ENCODE data around the gene COMT. TPM values are rescaled to one million over a fixed set of nuclear protein-coding genes. Genes with fewer than 3 reads are reported as not detected.

COMT gene
- total and polyA plus RNA-seq, 2 experiments from 2014 or later, result 29.6 to 29.8 TPM

DNA sequence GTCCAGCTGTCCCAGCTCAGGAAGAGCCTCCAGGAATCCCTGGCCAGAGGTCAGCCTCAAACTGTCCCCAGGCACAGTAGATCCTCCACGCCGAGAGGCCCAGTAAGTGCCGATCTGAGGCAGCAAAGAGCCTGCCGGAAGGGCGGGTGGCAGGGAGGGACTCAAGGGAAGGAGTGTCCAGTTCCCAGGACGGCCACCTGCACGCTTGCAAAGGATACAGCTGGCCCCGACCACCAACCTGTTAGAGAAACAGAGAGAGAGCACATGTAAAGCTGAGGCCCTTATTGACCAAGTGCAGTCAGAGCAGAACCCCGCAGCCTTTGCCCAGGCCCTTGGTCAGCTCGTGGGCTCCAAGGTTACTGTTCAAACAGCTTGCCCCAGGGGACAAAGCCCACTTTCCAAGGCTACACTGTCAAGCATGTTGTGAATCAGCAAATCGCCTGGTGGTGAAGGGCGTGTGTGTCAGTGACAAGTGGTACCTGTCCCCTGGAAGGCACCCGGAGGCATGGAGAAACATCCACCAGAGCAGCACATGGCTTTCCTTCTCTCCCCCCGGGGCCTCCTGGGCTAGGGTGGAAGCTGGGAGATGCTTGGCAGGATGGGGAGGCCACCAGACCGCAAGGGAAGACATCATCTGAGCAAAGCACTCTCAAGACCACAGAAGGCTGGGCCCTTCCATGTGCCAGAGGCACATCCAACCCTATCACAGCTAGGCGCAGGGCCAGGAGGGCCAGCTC is 42.6 kb upstream of the COMT start:
- Histone ChIP-seq H3K27me3 (ENCODE audit: insufficient read depth) (no peaks in the 10 kb centered on the region), H3F3A (replicated peaks; ENCODE audit: low read depth) (no peaks in the 10 kb centered on the region), H2AFZ (no peak overlapping the region), H3K9me2 (ENCODE audit: insufficient read depth) (no peaks in the 10 kb centered on the region), H3K27ac (ENCODE audit: low read depth) (no peak overlapping the region), H4K20me1 (replicated peaks; ENCODE audit: insufficient read depth) (no peaks in the 10 kb centered on the region), H3K36me3 (ENCODE audit: insufficient read depth) (no peaks in the 10 kb centered on the region), H3K4me1 (ENCODE audit: insufficient read depth) (no peaks in the 10 kb centered on the region; the same call in 1 of the 2 replicates), H3K4me2 (no peak overlapping the region), H3K4me3 (no peak overlapping the region), H3K79me2 (replicated peaks; ENCODE audit: insufficient read depth) (no peaks in the 10 kb centered on the region)
- TF ChIP-seq ZNF331 (CRISPR knock-in tag; IDR thresholded peaks at IDR 0.05; ENCODE audit: low read depth), result no peak
- TF ChIP-seq, protein P1, sequence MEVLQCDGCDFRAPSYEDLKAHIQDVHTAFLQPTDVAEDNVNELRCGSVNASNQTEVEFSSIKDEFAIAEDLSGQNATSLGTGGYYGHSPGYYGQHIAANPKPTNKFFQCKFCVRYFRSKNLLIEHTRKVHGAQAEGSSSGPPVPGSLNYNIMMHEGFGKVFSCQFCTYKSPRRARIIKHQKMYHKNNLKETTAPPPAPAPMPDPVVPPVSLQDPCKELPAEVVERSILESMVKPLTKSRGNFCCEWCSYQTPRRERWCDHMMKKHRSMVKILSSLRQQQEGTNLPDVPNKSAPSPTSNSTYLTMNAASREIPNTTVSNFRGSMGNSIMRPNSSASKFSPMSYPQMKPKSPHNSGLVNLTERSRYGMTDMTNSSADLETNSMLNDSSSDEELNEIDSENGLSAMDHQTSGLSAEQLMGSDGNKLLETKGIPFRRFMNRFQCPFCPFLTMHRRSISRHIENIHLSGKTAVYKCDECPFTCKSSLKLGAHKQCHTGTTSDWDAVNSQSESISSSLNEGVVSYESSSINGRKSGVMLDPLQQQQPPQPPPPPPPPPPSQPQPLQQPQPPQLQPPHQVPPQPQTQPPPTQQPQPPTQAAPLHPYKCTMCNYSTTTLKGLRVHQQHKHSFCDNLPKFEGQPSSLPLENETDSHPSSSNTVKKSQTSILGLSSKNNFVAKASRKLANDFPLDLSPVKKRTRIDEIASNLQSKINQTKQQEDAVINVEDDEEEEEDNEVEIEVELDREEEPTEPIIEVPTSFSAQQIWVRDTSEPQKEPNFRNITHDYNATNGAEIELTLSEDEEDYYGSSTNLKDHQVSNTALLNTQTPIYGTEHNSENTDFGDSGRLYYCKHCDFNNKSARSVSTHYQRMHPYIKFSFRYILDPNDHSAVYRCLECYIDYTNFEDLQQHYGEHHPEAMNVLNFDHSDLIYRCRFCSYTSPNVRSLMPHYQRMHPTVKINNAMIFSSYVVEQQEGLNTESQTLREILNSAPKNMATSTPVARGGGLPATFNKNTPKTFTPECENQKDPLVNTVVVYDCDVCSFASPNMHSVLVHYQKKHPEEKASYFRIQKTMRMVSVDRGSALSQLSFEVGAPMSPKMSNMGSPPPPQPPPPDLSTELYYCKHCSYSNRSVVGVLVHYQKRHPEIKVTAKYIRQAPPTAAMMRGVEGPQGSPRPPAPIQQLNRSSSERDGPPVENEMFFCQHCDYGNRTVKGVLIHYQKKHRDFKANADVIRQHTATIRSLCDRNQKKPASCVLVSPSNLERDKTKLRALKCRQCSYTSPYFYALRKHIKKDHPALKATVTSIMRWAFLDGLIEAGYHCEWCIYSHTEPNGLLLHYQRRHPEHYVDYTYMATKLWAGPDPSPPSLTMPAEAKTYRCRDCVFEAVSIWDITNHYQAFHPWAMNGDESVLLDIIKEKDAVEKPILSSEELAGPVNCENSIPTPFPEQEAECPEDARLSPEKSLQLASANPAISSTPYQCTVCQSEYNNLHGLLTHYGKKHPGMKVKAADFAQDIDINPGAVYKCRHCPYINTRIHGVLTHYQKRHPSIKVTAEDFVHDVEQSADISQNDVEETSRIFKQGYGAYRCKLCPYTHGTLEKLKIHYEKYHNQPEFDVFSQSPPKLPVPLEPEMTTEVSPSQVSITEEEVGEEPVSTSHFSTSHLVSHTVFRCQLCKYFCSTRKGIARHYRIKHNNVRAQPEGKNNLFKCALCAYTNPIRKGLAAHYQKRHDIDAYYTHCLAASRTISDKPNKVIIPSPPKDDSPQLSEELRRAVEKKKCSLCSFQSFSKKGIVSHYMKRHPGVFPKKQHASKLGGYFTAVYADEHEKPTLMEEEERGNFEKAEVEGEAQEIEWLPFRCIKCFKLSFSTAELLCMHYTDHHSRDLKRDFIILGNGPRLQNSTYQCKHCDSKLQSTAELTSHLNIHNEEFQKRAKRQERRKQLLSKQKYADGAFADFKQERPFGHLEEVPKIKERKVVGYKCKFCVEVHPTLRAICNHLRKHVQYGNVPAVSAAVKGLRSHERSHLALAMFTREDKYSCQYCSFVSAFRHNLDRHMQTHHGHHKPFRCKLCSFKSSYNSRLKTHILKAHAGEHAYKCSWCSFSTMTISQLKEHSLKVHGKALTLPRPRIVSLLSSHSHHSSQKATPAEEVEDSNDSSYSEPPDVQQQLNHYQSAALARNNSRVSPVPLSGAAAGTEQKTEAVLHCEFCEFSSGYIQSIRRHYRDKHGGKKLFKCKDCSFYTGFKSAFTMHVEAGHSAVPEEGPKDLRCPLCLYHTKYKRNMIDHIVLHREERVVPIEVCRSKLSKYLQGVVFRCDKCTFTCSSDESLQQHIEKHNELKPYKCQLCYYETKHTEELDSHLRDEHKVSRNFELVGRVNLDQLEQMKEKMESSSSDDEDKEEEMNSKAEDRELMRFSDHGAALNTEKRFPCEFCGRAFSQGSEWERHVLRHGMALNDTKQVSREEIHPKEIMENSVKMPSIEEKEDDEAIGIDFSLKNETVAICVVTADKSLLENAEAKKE (CRISPR knock-in tag; IDR thresholded peaks at IDR 0.05), result no peak
- TF ChIP-seq EZH2phosphoT487 (IDR thresholded peaks at IDR 0.05; ENCODE audit: unreplicated experiment), result no peak
- no peak for TF ChIP-seq CREB1 (CRISPR knock-in tag; IDR thresholded peaks at IDR 0.05; ENCODE audit: low read depth)
- no peak for TF ChIP-seq NANOG (IDR thresholded peaks at IDR 0.05; ENCODE audit: borderline replicate concordance)
- no peak for TF ChIP-seq JUNB (IDR thresholded peaks at IDR 0.05; ENCODE audit: unreplicated experiment)
- TF ChIP-seq ZNF114 (CRISPR knock-in tag; IDR thresholded peaks at IDR 0.05), result no peak
- ATAC-seq (no peak), DNase-seq (ENCODE audit: low spot score) (no peak)
- no peaks in the 10 kb centered on the region for H3K36me3 Mint-ChIP-seq (ENCODE audit: low read depth)
- peaks cover 17% of the 10 kb centered on the region for H3K4me1 Mint-ChIP-seq
- H3K9me3 Mint-ChIP-seq, result no peaks in the 10 kb centered on the region
- peaks cover 7% of the 10 kb centered on the region for H3K27me3 Mint-ChIP-seq (ENCODE audit: insufficient read depth, low read depth, poor library complexity)
- H3K4me3 Mint-ChIP-seq, result no peak overlapping the region
- H3K27ac Mint-ChIP-seq, result no peak overlapping the region; the same call in 1 of the 2 replicates

Data from GM23338 (cell line).